Colon (tissue), 2 donors: ENCODE results near the gene SSRP1.
"Not testable (repeated sequence)": the region's sequence is repeated elsewhere in the genome, so short reads cannot be mapped to it uniquely, and the experiment has no call there.

Source experiments
- FAIRE-seq: peaks from 2 replicates; lab custom pipeline; 2012; peaks lifted over from hg19 to GRCh38; lab: Jason Lieb, UNC
- donor health status: control.
- donor health status: control.

Gene SSRP1

GRCh38 chr11:57335343-57336110 is at the start of gene SSRP1:
Gene SSRP1, minus strand, starts transcription at chr11:57335892. Its CDS starts 771 bp downstream, at chr11:57335121.
- FAIRE-seq: no peak

- FAIRE-seq: no peak
Measured at GRCh38 chr11:57380975-57381374, 45.3 kb upstream of the SSRP1 start, which contains the start of gene PRG3. Gene PRG3, minus strand, starts transcription at chr11:57381150. Its CDS starts 442 bp downstream, at chr11:57380708.

DNA sequence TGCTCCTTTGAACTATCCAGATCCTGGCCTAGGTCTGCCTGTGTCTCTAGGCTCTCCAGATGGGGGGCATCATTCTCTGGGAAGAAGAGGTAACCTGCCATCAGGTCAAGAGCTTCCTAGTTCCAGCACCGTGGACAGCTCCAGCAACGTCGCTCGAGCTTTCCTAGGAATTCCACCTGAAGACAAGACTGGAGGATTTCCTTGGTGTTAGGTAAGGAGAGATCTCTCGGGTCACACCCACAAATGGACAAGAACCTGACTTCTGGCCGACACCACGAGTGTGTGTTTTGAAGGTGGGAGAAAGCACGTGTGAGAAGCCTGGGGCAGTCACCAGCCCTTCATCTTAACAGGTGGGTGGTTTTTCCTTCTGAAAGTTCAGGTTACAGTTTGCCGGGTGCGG is 44.0 kb upstream of the SSRP1 start:
- no peak for FAIRE-seq

- FAIRE-seq: no peak
Measured at GRCh38 chr11:57378186-57378585, 42.5 kb upstream of the SSRP1 start.

DNA sequence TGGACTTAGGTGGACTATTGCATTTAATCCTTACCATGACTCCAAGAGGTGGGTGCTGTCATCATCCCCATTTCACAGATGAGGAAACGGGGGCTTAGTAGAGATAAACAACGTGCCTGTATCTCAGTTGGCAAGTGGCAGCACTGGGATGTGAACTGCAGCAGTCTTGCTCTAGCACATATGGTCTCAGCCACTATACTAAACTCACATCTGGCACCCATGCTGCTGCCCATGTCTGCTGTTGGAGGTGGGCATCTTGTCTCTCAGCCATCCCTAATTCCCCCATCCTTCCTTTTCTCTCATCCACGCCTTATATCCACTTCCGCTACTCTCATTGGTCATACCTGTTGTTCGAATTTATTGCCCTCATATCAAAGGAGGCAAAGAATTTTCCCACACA is 41.4 kb upstream of the SSRP1 start:
- FAIRE-seq: no peak

DNA sequence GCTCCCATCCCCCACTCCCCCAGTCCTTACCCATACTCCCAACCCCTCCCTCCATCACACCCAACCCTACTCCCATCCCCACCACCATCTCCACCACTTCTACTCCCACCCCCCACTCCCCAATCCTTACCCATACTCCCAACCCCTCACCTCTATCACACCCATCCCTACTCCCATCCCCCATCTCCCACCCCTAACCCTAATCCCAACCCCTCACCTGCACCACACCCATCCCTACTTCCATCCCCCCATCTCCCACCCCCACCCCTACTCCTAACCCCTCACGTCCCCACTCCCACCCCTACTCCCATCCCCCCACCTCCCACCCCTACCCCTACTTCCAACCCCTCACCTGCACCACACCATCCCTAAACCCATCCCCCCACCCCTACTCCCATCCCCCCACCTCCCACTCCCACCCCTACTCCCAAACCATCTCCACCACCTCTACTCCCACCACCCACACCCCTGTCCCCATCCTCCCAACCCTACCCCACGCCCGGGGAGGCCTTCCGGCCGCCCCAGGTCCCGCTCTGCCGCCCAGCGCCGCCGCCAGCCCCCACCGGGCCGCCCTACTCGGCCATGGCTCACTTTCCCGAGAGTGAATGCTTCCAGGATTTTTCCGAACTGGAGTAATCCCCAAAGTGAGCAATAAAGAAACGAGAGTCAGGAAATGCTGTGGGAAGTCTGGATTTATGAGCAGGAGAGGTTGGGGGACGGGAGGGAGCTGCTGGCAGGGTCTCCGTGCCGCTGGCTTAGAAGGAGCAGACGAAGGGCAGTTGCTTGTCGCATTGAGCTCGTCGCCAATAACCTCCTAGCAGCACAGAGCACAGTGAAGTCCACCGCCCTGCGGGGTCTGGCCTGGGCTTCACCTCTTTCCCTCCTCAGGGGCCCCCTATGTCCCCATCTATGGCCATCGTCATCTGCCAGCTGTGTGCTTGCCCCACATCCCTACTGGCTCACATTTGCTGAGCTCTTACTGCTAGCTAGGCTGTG is 40.7 kb upstream of the SSRP1 start:
- no peak for FAIRE-seq

DNA sequence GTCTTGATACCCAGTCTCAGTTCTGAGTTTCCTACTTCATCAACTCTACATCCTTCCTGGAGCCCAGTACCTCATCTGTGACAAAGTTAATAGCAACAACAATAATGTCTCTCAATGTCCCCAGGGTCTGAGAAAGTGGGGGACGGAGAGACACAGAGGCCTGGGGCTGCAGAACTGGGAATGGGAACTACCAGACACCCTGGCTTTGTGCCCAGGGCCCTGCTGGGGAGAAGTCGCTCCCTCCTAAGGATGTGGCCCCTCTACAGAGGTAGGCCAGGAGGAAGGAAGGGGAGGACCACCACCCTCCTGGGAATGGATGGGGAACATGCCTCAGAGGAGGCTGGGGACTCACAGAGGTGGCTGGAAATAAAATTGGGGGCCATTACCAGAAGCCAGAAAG is 39.8 kb upstream of the SSRP1 start:
- no peak for FAIRE-seq

- FAIRE-seq: no peak
Measured at GRCh38 chr11:57374966-57375365, 39.3 kb upstream of the SSRP1 start.

- no peak for FAIRE-seq
Measured at GRCh38 chr11:57373146-57373545, 37.5 kb upstream of the SSRP1 start.

GRCh38 chr11:57370941-57371340 is 35.2 kb upstream of the SSRP1 start:
- no peak for FAIRE-seq

DNA sequence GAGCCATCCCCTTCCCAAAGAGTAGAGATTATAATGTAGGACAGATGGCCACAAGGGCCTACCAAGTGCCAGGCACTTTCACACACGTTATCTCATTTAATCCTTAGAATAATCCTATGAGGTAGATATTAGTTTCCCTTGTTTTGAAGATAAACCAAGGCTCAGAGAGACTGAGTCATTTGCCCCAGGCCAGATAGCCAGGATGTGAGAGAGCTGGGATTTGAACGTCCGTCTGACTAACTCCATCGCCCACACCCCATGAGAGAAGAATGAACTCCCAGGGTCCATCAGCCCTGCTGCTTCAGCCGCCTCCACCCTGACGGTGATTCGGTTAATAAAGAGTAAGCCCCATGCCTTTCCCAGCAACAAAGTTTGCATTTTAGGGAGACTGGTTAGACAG is 34.6 kb upstream of the SSRP1 start:
- FAIRE-seq: no peak

- no peak for FAIRE-seq
Measured at GRCh38 chr11:57368845-57369232, 33.1 kb upstream of the SSRP1 start.

DNA sequence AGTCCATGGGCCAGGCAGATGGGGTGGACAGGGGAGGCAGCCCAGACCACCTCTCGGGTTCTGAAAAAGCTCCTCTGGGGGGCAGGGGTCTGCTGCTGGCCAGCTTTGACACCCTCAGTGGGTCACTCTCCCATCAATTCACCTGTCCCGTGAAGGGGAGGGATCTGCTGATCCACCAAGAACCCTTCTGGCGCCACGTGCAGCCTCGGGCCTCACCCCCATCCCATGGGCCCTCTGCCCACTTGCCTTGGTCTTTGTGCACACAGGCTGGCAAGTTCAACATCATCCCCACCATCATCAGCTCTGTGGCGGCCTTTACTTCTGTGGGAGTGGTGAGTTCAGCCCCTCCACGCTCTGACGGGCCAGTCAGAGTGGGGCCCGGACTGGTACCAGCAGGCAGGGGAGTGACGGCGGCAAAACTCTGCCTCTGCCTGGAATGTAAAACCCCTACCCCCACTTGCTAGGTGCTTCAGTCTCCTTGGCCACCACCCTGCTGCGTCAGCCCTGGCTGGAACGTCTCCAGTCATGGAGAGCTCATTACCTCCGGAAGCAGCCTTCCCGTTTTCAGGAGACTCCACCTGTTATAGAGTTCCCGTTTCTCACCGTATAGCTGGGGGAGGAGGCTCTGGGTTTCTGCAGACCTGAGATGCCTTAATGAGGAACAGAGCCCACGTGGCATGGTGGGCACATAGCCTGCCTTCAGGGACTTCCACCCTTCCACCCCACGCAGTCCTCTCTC is 32.6 kb upstream of the SSRP1 start:
- no peak for FAIRE-seq

GRCh38 chr11:57364851-57365660 is 29.4 kb upstream of the SSRP1 start:
- no peak for FAIRE-seq

DNA sequence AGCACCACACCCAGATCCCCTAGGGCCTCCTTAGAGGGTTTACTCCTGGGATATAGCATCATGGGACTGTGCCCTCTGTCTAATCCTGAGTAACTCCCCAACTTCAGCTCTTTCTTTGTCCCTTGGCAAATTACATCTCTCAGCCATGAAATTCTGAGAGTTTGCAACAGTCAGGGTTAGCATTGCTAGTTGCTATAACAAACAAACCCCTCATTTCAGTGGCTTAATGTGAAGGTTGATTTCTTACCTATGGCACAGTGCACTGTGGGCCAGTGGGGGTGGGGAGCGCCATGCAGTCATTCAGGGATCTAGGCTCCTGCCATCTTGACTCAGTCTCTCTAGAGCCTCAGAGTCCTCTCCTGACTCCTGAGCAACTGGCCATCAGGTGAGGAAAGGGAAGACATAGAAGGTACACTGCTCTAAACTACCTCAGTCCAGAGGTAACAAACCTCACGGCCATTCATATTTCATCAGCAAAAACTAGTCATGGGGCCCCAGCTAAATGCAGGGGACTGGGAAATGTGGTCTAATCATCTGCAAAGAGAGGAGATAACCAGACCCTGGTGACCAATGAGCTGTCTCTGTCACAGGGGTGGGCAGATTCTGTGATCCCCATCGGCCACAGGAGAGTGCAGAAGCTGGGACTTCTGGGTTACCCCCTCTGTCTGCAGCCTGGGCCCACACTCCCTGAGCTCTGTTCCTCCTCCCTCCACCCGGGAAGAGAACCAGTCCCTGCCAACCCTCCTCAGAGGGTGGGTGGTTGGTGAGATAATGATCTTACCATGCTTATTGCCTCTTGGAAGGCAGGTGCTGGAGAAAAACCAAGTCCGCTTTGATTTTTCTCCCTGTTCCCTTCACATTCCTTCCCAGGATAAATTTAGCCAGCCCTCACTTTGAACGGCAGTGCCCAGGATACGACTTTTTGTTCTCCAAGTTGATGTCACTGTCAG is 27.7 kb upstream of the SSRP1 start:
- FAIRE-seq: no peak

DNA sequence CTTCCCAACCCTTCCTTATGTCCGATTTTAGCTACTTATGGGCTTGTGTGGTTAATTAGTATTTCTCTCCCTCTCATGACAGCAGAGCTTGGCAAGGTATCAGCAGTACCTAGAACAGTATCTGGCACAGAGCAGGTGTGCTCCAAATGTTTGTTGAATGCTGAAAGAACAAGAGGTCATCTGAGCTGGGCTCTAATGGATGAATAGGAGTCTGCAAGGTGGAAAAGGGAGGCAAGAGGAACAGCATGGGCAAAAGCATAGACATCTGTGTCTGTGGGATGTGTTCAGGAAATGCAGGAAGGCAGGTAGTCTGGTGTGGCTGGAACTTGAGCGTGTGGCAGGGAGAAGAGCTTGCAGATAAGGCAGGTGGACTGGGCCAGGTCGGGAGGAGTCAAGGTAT is 26.2 kb upstream of the SSRP1 start:
- FAIRE-seq: no peak

DNA sequence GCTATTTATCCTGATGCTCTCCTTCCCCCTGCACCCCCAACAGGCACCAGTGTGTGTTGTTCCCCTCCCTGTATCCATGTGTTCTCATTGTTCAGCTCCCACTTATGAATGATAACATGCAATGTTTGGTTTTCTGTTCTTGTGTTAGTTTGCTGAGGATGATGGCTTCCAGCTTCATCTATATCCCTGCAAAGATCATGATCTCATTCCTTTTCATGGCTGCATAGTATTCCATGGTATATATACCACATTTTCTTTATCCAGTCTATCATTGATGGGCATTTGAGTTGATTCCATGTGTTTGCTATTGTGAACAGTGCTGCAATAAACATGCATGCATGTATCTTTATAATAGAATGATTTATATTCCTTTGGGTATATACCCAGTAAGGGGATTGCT is 25.7 kb upstream of the SSRP1 start:
- not testable (repeated sequence) for FAIRE-seq

DNA sequence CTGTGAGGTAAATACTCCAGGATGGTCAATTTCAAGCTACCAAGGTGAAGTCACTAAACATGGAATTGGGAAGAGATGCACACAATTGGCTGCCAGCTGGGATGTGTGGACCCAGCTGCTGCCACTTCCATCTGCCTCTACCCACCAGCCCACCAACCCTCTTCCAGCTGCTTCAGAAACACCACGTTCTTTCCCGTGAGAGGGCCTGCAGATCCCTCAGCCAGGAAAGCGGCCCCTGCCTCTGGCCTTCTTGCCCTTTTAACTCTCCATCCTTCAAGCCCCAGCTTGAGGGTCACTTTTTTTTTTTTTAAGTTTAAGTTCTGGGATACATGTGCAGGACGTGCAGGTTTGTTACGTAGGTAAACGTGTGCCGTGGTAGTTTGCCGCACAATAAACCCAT is 25.3 kb upstream of the SSRP1 start:
- FAIRE-seq: no peak

DNA sequence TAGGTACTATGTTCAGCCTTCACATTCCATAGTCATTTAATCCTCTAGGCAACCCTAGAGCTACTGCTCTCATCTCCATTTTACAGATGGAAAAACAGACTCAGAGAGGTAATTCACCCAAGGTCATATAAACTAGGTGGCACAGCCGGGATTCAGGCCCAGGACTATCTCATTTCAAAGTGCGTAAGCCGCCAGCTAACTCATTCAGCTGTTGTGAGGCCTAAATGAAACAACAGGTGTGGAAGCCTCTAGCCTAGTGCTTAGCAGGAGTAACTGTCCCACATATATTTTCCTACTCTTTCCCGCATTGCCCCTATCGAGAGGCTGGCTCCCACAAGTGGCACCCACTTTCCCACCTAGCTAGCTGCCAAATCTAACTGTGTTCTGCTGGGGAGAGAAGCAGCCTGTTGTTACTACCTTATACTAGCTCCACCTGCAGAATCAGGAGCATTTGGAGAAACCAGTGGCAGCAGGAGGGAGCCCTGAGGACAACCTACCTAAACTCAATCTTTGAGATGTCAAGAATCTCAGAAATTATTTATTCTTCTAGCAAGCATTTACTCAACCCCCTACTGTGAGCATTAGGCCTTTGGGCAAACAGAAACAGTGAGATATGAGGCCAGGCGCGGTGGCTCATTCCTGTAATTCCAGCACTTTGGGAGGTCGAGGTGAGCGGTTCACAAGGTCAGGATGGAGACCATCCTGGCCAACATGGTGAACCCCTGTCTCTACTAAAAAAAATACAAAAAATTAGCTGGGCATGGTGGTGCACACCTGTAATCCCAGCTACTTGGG is 24.4 kb upstream of the SSRP1 start:
- FAIRE-seq: no peak
